GM06990 (cell line): Measurements from ENCODE around the gene ROBO1.

Experiments used
- DNase-seq: peaks from one replicate; pipeline ENCODE4 v3.0.0-alpha.2; 2011; ENCODE audit not compliant: insufficient read length; ENCODE audit errors: extremely low read depth
- H3K27me3 ChIP-seq: replicated peaks from 2 replicates; pipeline ENCODE4 v1.6.0; 2011; ENCODE audit warnings: low read length; ENCODE audit not compliant: control insufficient read depth, insufficient read depth
- H3K36me3 ChIP-seq: 2 replicates; pipeline ENCODE4 v1.5.1; 2011; ENCODE audit warnings: low read length; ENCODE audit not compliant: control insufficient read depth, insufficient read depth
- H3K4me3 ChIP-seq: replicated peaks from 2 replicates; pipeline ENCODE4 v1.5.1; 2011; ENCODE audit warnings: low read depth, mild to moderate bottlenecking, control low read depth, low read length
- CTCF ChIP-seq: IDR thresholded peaks from 2 replicates; pipeline ENCODE4 v1.5.1; 2011; ENCODE audit warnings: low read length, control low read depth, mild to moderate bottlenecking, inconsistent platforms; ENCODE audit not compliant: insufficient read depth, poor library complexity, severe bottlenecking

The ROBO1 gene

GRCh38 chr3:78801926-78802561 lies 965.8 kb downstream of the ROBO1 start:
- H3K4me3 ChIP-seq: no peak overlapping the region
- no peaks in the 10 kb centered on the region for H3K36me3 ChIP-seq
- H3K27me3 ChIP-seq: no peaks in the 10 kb centered on the region
- no peak for DNase-seq
- no peak for TF ChIP-seq CTCF

- no peak for TF ChIP-seq CTCF
- no peak overlapping the region for H3K4me3 ChIP-seq
- DNase-seq: no peak
- H3K36me3 ChIP-seq: no peaks in the 10 kb centered on the region
- H3K27me3 ChIP-seq: no peaks in the 10 kb centered on the region
These were observed 968.1 kb downstream of the ROBO1 start for GRCh38 chr3:78799681-78800080.

GRCh38 chr3:78798266-78798832 lies 969.4 kb downstream of the ROBO1 start:
- Histone ChIP-seq H3K4me3 (no peak overlapping the region), H3K27me3 (no peaks in the 10 kb centered on the region), H3K36me3 (no peaks in the 10 kb centered on the region)
- no peak for DNase-seq
- TF ChIP-seq CTCF: no peak

GRCh38 chr3:78794431-78794830 lies 973.4 kb downstream of the ROBO1 start:
- DNase-seq: no peak
- no peaks in the 10 kb centered on the region for H3K27me3 ChIP-seq
- H3K36me3 ChIP-seq: no peaks in the 10 kb centered on the region
- H3K4me3 ChIP-seq: no peak overlapping the region
- no peak for TF ChIP-seq CTCF

- TF ChIP-seq CTCF: no peak
- no peaks in the 10 kb centered on the region for H3K36me3 ChIP-seq
- no peak for DNase-seq
These were observed 975.1 kb downstream of the ROBO1 start for GRCh38 chr3:78792733-78793132.

More at GRCh38 chr3:78792733-78793132, 975.1 kb downstream of the ROBO1 start:
- Histone ChIP-seq H3K4me3 (no peak overlapping the region), H3K27me3 (no peaks in the 10 kb centered on the region)
